IPS-18c (cell line): ENCODE data around the gene LGI2.
"Not testable (repeated sequence)": the region's sequence is repeated elsewhere in the genome, so short reads cannot be mapped to it uniquely, and the experiment has no call there.

Experiments used
- H3K4me3 ChIP-seq: 2 replicates; pipeline ENCODE4 v1.7.0; 2013; ENCODE audit warnings: low read depth, mild to moderate bottlenecking, low read length, moderate library complexity; ENCODE audit not compliant: insufficient read depth
- H3K9me3 ChIP-seq: one replicate; pipeline ENCODE4 v1.6.1; 2013; ENCODE audit warnings: mild to moderate bottlenecking, low read length, moderate library complexity; ENCODE audit not compliant: control insufficient read depth, insufficient read depth

The LGI2 gene

GRCh38 chr4:25059791-25060190, 29.0 kb upstream of the LGI2 start:
- no peaks in the 10 kb centered on the region for H3K9me3 ChIP-seq

GRCh38 chr4:25058796-25059195, 28.1 kb upstream of the LGI2 start:
- no peak overlapping the region for H3K4me3 ChIP-seq
- H3K9me3 ChIP-seq: no peaks in the 10 kb centered on the region

More at GRCh38 chr4:25059791-25060190, 29.0 kb upstream of the LGI2 start:
- H3K4me3 ChIP-seq: no peak overlapping the region

- Histone ChIP-seq H3K4me3 (no peak overlapping the region), H3K9me3 (no peaks in the 10 kb centered on the region)
Observed at GRCh38 chr4:25057299-25057698, 26.6 kb upstream of the LGI2 start.

GRCh38 chr4:25052037-25052436, 21.3 kb upstream of the LGI2 start:
- not testable (repeated sequence) for H3K9me3 ChIP-seq, H3K4me3 ChIP-seq

GRCh38 chr4:25051534-25051933, 20.8 kb upstream of the LGI2 start:
- Histone ChIP-seq H3K9me3 (no peaks in the 10 kb centered on the region), H3K4me3 (no peak overlapping the region)

GRCh38 chr4:25050370-25051078, 19.8 kb upstream of the LGI2 start:
- H3K9me3 ChIP-seq: no peaks in the 10 kb centered on the region
- no peak overlapping the region for H3K4me3 ChIP-seq

- no peak overlapping the region for H3K4me3 ChIP-seq
- H3K9me3 ChIP-seq: no peaks in the 10 kb centered on the region
Observed at GRCh38 chr4:25043548-25043947, 12.8 kb upstream of the LGI2 start.

GRCh38 chr4:25033526-25033925, 2.8 kb upstream of the LGI2 start:
- no peak overlapping the region for H3K4me3 ChIP-seq
- H3K9me3 ChIP-seq: no peaks in the 10 kb centered on the region

GRCh38 chr4:25032126-25032525, 1.4 kb upstream of the LGI2 start:
- H3K9me3 ChIP-seq: no peaks in the 10 kb centered on the region
- no peak overlapping the region for H3K4me3 ChIP-seq

- no peaks in the 10 kb centered on the region for H3K9me3 ChIP-seq
- H3K4me3 ChIP-seq: peak overlapping the region; percentile 45
Observed at GRCh38 chr4:25031077-25031621, 403 bp upstream of the LGI2 start.

- peak overlapping the region; percentile 52 for H3K4me3 ChIP-seq
Observed at GRCh38 chr4:25029479-25030276, 1.1 kb downstream of the LGI2 start.

GRCh38 chr4:25028851-25029250, 1.9 kb downstream of the LGI2 start:
- Histone ChIP-seq H3K9me3 (no peaks in the 10 kb centered on the region), H3K4me3 (no peak overlapping the region)

More at GRCh38 chr4:25029479-25030276, 1.1 kb downstream of the LGI2 start:
- no peaks in the 10 kb centered on the region for H3K9me3 ChIP-seq

GRCh38 chr4:25022766-25023165, 8.0 kb downstream of the LGI2 start:
- Histone ChIP-seq H3K9me3 (no peaks in the 10 kb centered on the region), H3K4me3 (no peak overlapping the region)

- Histone ChIP-seq H3K9me3 (no peaks in the 10 kb centered on the region), H3K4me3 (no peak overlapping the region)
Observed at GRCh38 chr4:25021216-25021615, 9.5 kb downstream of the LGI2 start.

GRCh38 chr4:25020236-25020635, 10.5 kb downstream of the LGI2 start:
- Histone ChIP-seq H3K4me3 (no peak overlapping the region), H3K9me3 (no peaks in the 10 kb centered on the region)

- H3K9me3 ChIP-seq: no peaks in the 10 kb centered on the region
Observed at GRCh38 chr4:25019501-25019900, 11.2 kb downstream of the LGI2 start.

GRCh38 chr4:25015012-25015411, 15.7 kb downstream of the LGI2 start:
- no peak overlapping the region for H3K4me3 ChIP-seq
- no peaks in the 10 kb centered on the region for H3K9me3 ChIP-seq

More at GRCh38 chr4:25019501-25019900, 11.2 kb downstream of the LGI2 start:
- no peak overlapping the region for H3K4me3 ChIP-seq

- not testable (repeated sequence) for H3K4me3 ChIP-seq, H3K9me3 ChIP-seq
Observed at GRCh38 chr4:25014662-25014983, 16.1 kb downstream of the LGI2 start.
